GM20431 (cell line): ENCODE results near the gene DGKG.

Source experiments
- in situ Hi-C: fragments of 300-500 bp; cut with MseI, MboI; formaldehyde crosslinking; loops from one replicate; pipeline ENCODE4 v1.15.0; 2020; ENCODE audit warnings: low sequenced_read_pairs; ENCODE audit not compliant: unreplicated experiment

DGKG gene

DNA sequence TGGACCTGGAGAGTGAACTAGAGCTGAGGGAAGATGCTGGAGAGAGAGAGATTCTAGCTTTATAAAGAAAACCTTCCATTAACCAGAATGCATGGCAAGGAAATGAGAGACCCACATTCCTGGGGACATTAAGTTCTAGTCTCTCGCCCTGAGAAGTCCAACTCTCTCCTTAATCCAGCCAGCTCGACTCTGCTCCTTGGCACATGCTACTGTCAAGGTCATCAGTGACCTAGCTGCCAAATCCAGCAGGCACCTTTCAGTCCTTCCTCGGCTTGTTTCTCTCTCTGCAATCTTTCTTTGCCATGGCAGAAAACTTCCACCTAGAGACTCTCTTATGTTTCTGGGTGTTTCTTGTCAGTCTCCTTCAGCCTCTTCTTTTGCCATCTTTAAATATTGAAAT, 40.3 kb downstream of the DGKG start:
- in situ Hi-C loops, result no loop called here

DNA sequence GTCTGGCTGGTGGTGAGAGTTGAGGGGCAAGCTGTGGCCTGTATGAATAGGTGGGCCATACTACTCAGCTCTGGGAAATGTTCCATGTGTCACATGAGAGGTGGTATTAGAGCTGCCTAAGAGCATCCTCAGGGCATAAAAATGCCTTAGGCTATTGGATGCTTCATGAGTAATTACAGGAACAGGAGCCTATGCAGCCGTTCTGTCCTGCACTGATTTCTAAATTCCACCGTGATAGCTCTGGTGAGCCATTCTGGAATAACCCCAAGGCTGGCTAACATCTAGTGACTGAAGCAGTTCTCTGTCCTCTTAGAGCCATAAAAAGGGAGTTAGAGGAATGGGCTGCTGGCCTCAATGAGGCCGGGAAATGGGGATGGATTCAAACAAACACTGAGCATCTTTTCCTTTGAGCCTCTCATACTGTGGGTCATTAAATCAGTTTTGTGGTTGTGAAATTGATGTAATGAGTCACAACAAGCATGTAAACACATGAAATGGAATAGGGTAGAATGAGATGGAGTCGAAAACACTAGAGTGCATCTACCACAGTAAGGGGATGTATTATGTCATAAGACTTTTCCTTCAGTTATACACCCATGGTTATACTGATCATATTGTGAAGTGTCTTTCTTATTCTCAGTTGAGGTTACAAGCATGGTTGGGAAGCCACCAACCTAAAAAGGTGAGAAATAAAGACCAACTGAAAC, 41.0 kb downstream of the DGKG start:
- in situ Hi-C loops, result no loop called here

DNA sequence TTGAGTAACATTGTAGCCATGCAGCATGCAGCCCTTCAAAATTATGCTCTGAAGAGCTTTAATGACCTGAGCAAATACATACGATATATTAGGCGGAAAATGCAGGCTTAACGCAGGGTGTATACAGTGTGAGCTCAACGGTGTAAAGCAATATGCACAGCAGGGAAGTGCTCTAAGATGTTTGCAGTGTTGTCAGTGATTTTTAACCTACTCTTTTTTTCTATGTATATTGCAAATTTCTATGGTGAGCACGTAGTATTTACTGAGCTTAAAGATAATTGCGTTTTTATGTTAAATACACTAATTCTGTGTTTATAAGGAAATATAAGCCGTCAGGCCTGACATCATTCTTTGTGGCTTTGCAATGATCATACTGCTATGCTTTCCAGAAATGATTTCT, 42.1 kb downstream of the DGKG start:
- in situ Hi-C loops, result no loop called here

DNA sequence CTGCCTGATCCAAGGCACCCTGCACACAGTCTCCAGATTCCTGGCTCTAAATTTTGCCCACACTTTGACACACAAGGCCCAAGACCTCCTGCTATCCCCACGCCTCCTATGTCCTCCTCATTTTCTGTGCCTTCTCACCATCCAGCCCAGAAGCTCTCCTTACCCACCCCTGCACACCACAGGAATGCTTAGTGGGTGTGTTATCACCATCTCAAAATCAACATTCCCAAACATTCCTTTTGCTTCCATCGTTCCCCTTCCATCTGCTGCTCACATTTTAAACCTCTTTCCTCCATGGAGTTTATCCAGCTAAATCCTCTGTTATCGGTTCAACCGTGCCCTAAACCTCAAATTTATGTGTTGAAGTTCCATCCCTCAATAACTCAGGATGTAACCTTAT, 43.9 kb downstream of the DGKG start:
- in situ Hi-C loops, result no loop called here

- in situ Hi-C loops, result no loop called here
Observed at GRCh38 chr3:186317478-186317877, 44.6 kb downstream of the DGKG start.

DNA sequence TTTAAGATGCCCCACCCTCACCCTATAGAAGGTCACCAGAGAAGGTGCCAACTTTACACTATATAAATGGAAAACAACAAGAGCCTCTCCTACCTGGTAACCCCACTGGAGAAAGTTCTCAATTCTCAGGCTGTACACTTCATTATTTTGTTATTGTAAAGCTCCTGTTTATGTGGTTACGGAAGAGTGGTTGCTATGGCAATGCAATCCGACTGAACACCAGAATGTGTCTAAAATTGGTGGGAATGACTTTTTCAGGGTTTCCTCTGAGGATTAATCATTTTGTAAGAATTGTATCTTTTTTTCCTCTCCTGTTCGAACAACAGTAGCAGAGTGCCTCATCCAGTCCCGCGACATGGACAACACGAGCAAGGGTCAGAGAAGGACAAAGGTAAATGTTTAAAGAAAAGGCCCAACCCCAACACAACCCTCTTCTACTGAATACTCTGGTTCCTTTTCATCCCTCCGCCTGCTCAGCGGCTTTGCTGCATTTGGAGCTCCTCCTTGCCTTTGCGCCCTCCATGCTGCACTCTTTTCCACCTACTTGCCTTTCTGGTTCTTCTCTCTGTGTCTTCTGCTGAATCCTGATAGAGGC, 45.3 kb downstream of the DGKG start:
- in situ Hi-C loops, result no loop called here

- in situ Hi-C loops, result no loop called here
Observed at GRCh38 chr3:186315581-186316354, 46.3 kb downstream of the DGKG start.

- in situ Hi-C loops, result no loop called here
Observed at GRCh38 chr3:186314896-186315295, 47.1 kb downstream of the DGKG start.

DNA sequence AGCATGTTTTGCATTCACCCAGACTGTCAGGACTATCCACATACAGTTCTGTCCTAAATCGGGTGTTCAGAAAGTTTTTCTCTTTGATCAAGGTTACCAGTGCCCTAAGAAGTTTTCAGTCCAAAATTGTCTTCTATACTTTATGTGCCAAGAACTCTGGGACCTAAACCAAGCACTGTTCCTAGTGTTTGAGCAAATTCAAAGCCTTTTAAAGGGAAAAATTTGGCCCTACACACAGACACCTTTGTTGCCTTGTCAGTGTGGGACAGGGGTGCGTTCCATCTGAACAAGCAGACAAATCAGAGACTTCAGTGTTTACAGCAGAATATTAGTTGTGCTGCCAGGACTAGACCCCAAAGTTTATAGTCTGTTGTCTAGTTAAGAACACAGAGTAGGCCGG, 50.6 kb downstream of the DGKG start:
- in situ Hi-C loops, result no loop called here

- in situ Hi-C loops, result no loop called here
Observed at GRCh38 chr3:186308549-186308948, 53.5 kb downstream of the DGKG start.

DNA sequence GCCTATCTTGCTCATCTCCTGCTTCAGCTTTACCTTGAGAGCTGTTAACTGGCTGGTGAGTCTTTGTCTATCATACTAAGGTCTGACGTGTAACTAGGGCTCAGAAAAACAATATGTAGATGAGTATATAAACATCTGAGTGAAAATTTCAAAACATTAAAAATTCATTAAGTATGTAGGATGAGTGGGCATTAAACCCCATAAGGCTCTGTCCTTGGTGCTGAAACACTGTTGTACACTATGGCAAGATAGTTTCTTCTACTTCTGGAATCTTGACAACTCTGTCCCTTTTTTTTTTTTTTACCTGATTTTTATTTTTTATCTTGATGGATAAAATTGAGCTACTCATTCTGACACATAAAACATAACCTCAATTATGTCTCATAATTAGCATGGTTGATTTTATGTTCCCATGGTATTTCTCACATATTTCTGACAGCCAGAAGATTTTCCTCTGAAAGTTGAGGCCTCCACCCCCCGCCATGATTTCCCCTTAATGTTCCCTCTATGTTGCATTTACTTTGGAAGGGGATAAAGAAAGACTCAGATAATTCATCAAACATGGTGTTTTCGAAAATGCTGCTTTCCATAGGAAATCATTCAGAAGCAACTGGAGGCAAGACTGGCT, 54.3 kb downstream of the DGKG start:
- in situ Hi-C loops, result no loop called here

GRCh38 chr3:186305286-186305685, 56.7 kb downstream of the DGKG start:
- in situ Hi-C loops, result no loop called here

GRCh38 chr3:186303965-186304364, 58.1 kb downstream of the DGKG start:
- in situ Hi-C loops, result no loop called here

DNA sequence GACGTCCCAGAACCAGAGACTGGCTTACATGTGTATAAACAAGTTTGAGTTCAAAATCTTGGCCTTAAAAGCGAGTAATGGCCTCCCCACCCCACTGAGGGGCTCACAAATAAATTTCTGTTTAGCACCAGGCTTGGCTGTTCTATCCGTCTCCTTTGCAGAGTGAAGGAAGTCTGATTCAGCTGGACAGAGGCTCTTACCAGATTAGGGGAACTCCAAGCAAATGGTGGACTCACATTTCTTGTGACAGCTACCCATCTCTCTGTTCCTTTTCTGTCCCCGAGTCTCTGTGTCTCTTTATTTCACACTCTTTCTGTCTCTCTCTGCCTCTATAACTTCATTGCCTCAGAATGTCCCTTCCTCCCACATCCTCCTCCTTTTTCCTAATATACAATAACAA, 62.7 kb downstream of the DGKG start:
- in situ Hi-C loops, result no loop called here

DNA sequence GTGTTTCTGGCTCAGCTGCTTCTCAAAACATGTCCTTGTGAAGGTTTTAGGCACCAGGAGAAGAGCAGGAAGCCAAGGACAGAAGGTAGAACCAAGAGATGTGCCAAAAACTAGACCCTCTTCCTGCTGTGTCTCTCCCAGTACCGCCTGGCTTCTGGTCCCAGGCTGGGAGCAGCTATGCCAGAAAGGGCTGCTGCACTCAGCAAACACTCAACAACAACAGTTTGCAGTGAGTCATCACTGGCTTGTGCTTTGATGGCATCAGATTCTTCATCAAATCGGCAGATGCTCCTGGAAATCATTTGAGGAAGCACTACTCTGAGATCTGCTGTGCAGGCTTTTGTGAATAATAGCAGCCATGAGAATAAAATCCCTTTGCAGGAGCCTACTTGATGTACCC, 63.2 kb downstream of the DGKG start:
- in situ Hi-C loops, result no loop called here

- in situ Hi-C loops, result no loop called here
Observed at GRCh38 chr3:186290796-186291195, 71.2 kb downstream of the DGKG start.

DNA sequence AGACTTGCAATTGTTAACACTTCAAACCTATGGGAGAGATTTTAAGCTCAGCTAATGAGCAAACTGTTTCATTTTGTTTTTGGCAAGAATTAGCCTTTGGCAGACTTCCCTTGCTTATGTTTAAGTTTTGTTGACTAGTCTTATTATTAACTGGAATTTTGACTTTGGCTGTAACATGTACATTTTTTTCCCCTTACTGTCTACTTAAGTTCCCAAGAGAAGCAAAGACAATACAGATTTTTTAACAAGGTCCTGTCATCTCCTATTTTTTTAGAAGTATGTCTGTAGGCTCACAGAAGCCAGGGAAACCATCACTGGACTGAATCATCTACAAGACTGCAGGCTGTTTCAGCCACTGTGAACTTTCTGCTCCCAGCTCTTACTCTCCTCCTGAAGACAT, 74.3 kb downstream of the DGKG start:
- in situ Hi-C loops, result no loop called here

GRCh38 chr3:186286114-186286513, 75.9 kb downstream of the DGKG start:
- in situ Hi-C loops, result no loop called here

- in situ Hi-C loops, result no loop called here
Observed at GRCh38 chr3:186284661-186285060, 77.4 kb downstream of the DGKG start.

DNA sequence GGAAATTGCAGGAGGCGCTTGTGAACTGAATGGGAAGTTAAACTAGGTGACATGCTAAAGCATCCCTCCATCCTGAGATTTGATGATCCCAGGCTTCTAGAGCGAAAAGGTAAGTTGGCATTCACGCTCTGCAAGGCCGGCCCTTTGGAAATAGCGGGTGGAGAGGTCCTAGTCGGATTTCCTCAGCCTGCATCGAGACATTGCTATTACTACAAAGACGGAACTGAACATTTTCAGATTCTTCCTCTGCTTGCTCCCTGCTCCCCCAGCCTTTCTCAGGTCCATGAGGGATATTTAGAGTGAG, 77.7 kb downstream of the DGKG start:
- in situ Hi-C loops, result no loop called here

DNA sequence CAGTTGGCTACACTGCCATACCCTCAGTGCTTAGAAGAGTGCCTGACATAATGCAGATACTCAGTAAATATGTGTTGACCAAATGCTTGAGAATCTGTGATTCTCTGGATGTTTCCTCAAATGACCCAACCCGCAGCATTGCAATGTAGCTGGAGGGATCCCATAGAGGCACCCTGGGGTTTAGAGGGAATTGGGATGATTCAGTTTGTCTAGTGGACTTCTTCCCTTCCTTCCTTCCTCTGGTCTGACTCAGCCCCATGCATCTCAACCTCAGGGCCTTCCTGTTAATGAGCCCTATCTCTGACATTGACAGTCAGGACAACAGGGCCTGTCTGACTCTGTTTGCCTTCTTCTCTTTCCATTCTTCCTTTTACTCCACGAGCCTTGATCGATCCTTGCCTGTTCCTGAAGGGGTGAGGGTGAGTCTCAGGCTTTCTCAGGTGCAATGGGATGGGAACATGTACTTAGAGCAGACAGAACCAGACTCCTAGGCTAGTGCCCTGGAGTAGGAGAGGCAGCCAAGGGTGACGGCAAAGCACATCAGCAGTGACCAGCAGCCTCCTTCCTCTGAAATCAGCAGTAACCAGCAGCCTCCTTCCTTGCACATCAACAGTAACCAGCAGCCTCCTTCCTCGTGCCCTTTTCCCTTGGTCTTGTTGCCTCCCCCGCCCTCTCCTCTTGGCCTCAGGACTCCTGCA, 78.2 kb downstream of the DGKG start:
- in situ Hi-C loops, result no loop called here
